RKO (cell line): ENCODE results near the gene FBXL7.

Experiments
- DNase-seq: peaks from one replicate; pipeline ENCODE4 v3.0.0-alpha.2; 2016; ENCODE audit warnings: low spot score

Gene FBXL7

GRCh38 chr5:15615859-15616258 is 115.9 kb downstream of the FBXL7 start:
- DNase-seq = no peak

GRCh38 chr5:15618938-15619337 is 119.0 kb downstream of the FBXL7 start:
- no peak for DNase-seq

- DNase-seq = peak; percentile 4
Observed at GRCh38 chr5:15620501-15620900, 120.5 kb downstream of the FBXL7 start.

GRCh38 chr5:15621094-15621493 is 121.1 kb downstream of the FBXL7 start:
- no peak for DNase-seq

GRCh38 chr5:15623794-15624193 is 123.8 kb downstream of the FBXL7 start:
- no peak for DNase-seq

GRCh38 chr5:15627109-15627508 is 127.1 kb downstream of the FBXL7 start:
- DNase-seq = no peak

- DNase-seq = no peak
Observed at GRCh38 chr5:15627647-15628046, 127.7 kb downstream of the FBXL7 start.

GRCh38 chr5:15630441-15630840 is 130.5 kb downstream of the FBXL7 start:
- no peak for DNase-seq

GRCh38 chr5:15634591-15635288 is 134.8 kb downstream of the FBXL7 start:
- DNase-seq = no peak

GRCh38 chr5:15635289-15635616 is 135.3 kb downstream of the FBXL7 start:
- no peak for DNase-seq

GRCh38 chr5:15637345-15637744 is 137.4 kb downstream of the FBXL7 start:
- no peak for DNase-seq

- DNase-seq = no peak
Observed at GRCh38 chr5:15637886-15638285, 137.9 kb downstream of the FBXL7 start.

GRCh38 chr5:15638296-15638695 is 138.3 kb downstream of the FBXL7 start:
- DNase-seq = no peak

GRCh38 chr5:15639288-15639687 is 139.3 kb downstream of the FBXL7 start:
- no peak for DNase-seq

GRCh38 chr5:15640116-15640515 is 140.1 kb downstream of the FBXL7 start:
- DNase-seq = no peak

GRCh38 chr5:15643731-15644130 is 143.8 kb downstream of the FBXL7 start:
- DNase-seq = no peak

GRCh38 chr5:15645381-15646160 is 145.6 kb downstream of the FBXL7 start:
- DNase-seq = peak; percentile 6

- DNase-seq = no peak
Observed at GRCh38 chr5:15646371-15646770, 146.4 kb downstream of the FBXL7 start.

- no peak for DNase-seq
Observed at GRCh38 chr5:15647251-15647650, 147.3 kb downstream of the FBXL7 start.

- no peak for DNase-seq
Observed at GRCh38 chr5:15650266-15650665, 150.3 kb downstream of the FBXL7 start.

GRCh38 chr5:15654779-15655178 is 154.8 kb downstream of the FBXL7 start:
- no peak for DNase-seq

- no peak for DNase-seq
Observed at GRCh38 chr5:15655683-15656082, 155.7 kb downstream of the FBXL7 start.

- no peak for DNase-seq
Observed at GRCh38 chr5:15664961-15665360, 165.0 kb downstream of the FBXL7 start.

GRCh38 chr5:15669826-15670225 is 169.8 kb downstream of the FBXL7 start:
- no peak for DNase-seq
